ENCODE data around the gene PLPP1.
A peak's percentile ranks its signal among the peaks of the same experiment; 100 is the strongest.

PLPP1 gene

GRCh38 chr5:55441107-55441771, 93.5 kb downstream of the PLPP1 start:
- H3K9ac ChIP-seq (ENCODE audit: low read depth, low read length), result no peak overlapping the region
- H3K27me3 ChIP-seq (ENCODE audit: control insufficient read depth, insufficient read depth, low read length), result no peaks in the 10 kb centered on the region
- H3K9me3 ChIP-seq (replicated peaks; ENCODE audit: low read length), result no peaks in the 10 kb centered on the region
- H3K4me3 ChIP-seq (ENCODE audit: low read length), result no peak overlapping the region
- no peaks in the 10 kb centered on the region for H3K36me3 ChIP-seq (ENCODE audit: insufficient read depth, low read length)
- peaks cover 42% of the 10 kb centered on the region for H3K4me1 ChIP-seq (ENCODE audit: control insufficient read depth, insufficient read depth, low read length)
- H3K4me2 ChIP-seq (ENCODE audit: low read length), result no peak overlapping the region

GRCh38 chr5:55440188-55440646, 94.5 kb downstream of the PLPP1 start:
- peaks cover 42% of the 10 kb centered on the region for H3K4me1 ChIP-seq (ENCODE audit: control insufficient read depth, insufficient read depth, low read length)

GRCh38 chr5:55438998-55439397, 95.8 kb downstream of the PLPP1 start:
- Histone ChIP-seq H3K9me3 (replicated peaks; ENCODE audit: low read length) (no peaks in the 10 kb centered on the region), H3K9ac (ENCODE audit: low read depth, low read length) (peak overlapping the region; percentile 36), H3K4me3 (ENCODE audit: low read length) (no peak overlapping the region), H3K27me3 (ENCODE audit: control insufficient read depth, insufficient read depth, low read length) (no peaks in the 10 kb centered on the region), H3K36me3 (ENCODE audit: insufficient read depth, low read length) (no peaks in the 10 kb centered on the region), H3K4me1 (ENCODE audit: control insufficient read depth, insufficient read depth, low read length) (peaks cover 42% of the 10 kb centered on the region), H3K4me2 (ENCODE audit: low read length) (peak overlapping the region; percentile 29)

More at GRCh38 chr5:55440188-55440646, 94.5 kb downstream of the PLPP1 start:
- H3K9ac ChIP-seq (ENCODE audit: low read depth, low read length), result no peak overlapping the region
- no peaks in the 10 kb centered on the region for H3K36me3 ChIP-seq (ENCODE audit: insufficient read depth, low read length)
- no peaks in the 10 kb centered on the region for H3K9me3 ChIP-seq (replicated peaks; ENCODE audit: low read length)
- no peak overlapping the region for H3K4me2 ChIP-seq (ENCODE audit: low read length)
- no peaks in the 10 kb centered on the region for H3K27me3 ChIP-seq (ENCODE audit: control insufficient read depth, insufficient read depth, low read length)
- no peak overlapping the region for H3K4me3 ChIP-seq (ENCODE audit: low read length)

GRCh38 chr5:55437859-55438206, 96.9 kb downstream of the PLPP1 start:
- H3K27me3 ChIP-seq (ENCODE audit: control insufficient read depth, insufficient read depth, low read length), result no peaks in the 10 kb centered on the region

GRCh38 chr5:55437452-55437851, 97.3 kb downstream of the PLPP1 start:
- peak overlapping the region; percentile 5 for H3K4me3 ChIP-seq (ENCODE audit: low read length)
- H3K9me3 ChIP-seq (replicated peaks; ENCODE audit: low read length), result no peaks in the 10 kb centered on the region
- peaks cover 4% of the 10 kb centered on the region for H3K36me3 ChIP-seq (ENCODE audit: insufficient read depth, low read length)
- peak overlapping the region; percentile 80 for H3K4me2 ChIP-seq (ENCODE audit: low read length)
- H3K9ac ChIP-seq (ENCODE audit: low read depth, low read length), result peak overlapping the region; percentile 37
- H3K4me1 ChIP-seq (ENCODE audit: control insufficient read depth, insufficient read depth, low read length), result peaks cover 42% of the 10 kb centered on the region
- no peaks in the 10 kb centered on the region for H3K27me3 ChIP-seq (ENCODE audit: control insufficient read depth, insufficient read depth, low read length)

More at GRCh38 chr5:55437859-55438206, 96.9 kb downstream of the PLPP1 start:
- peak overlapping the region; percentile 37 for H3K9ac ChIP-seq (ENCODE audit: low read depth, low read length)
- no peaks in the 10 kb centered on the region for H3K9me3 ChIP-seq (replicated peaks; ENCODE audit: low read length)
- peak overlapping the region; percentile 80 for H3K4me2 ChIP-seq (ENCODE audit: low read length)
- peak overlapping the region; percentile 5 for H3K4me3 ChIP-seq (ENCODE audit: low read length)
- peaks cover under 1% of the 10 kb centered on the region for H3K36me3 ChIP-seq (ENCODE audit: insufficient read depth, low read length)
- peaks cover 42% of the 10 kb centered on the region for H3K4me1 ChIP-seq (ENCODE audit: control insufficient read depth, insufficient read depth, low read length)

- Histone ChIP-seq H3K9me3 (replicated peaks; ENCODE audit: low read length) (no peaks in the 10 kb centered on the region), H3K4me3 (ENCODE audit: low read length) (no peak overlapping the region), H3K27me3 (ENCODE audit: control insufficient read depth, insufficient read depth, low read length) (no peaks in the 10 kb centered on the region), H3K9ac (ENCODE audit: low read depth, low read length) (no peak overlapping the region), H3K4me1 (ENCODE audit: control insufficient read depth, insufficient read depth, low read length) (peaks cover 10% of the 10 kb centered on the region), H3K4me2 (ENCODE audit: low read length) (no peak overlapping the region), H3K36me3 (ENCODE audit: insufficient read depth, low read length) (peaks cover 26% of the 10 kb centered on the region)
These were observed 102.2 kb downstream of the PLPP1 start for GRCh38 chr5:55432549-55432948.

- peaks cover 11% of the 10 kb centered on the region for H3K4me1 ChIP-seq (ENCODE audit: control insufficient read depth, insufficient read depth, low read length)
- no peak overlapping the region for H3K4me3 ChIP-seq (ENCODE audit: low read length)
- H3K36me3 ChIP-seq (ENCODE audit: insufficient read depth, low read length), result peaks cover 41% of the 10 kb centered on the region
- no peak overlapping the region for H3K9ac ChIP-seq (ENCODE audit: low read depth, low read length)
- no peaks in the 10 kb centered on the region for H3K27me3 ChIP-seq (ENCODE audit: control insufficient read depth, insufficient read depth, low read length)
- no peaks in the 10 kb centered on the region for H3K9me3 ChIP-seq (replicated peaks; ENCODE audit: low read length)
- H3K4me2 ChIP-seq (ENCODE audit: low read length), result no peak overlapping the region
These were observed 105.0 kb downstream of the PLPP1 start for GRCh38 chr5:55429613-55430253.

- H3K4me2 ChIP-seq (ENCODE audit: low read length), result no peak overlapping the region
- no peaks in the 10 kb centered on the region for H3K9me3 ChIP-seq (replicated peaks; ENCODE audit: low read length)
- H3K9ac ChIP-seq (ENCODE audit: low read depth, low read length), result no peak overlapping the region
- H3K36me3 ChIP-seq (ENCODE audit: insufficient read depth, low read length), result peaks cover 46% of the 10 kb centered on the region
- H3K4me3 ChIP-seq (ENCODE audit: low read length), result no peak overlapping the region
- no peaks in the 10 kb centered on the region for H3K27me3 ChIP-seq (ENCODE audit: control insufficient read depth, insufficient read depth, low read length)
- H3K4me1 ChIP-seq (ENCODE audit: control insufficient read depth, insufficient read depth, low read length), result peaks cover 11% of the 10 kb centered on the region
These were observed 105.5 kb downstream of the PLPP1 start for GRCh38 chr5:55429221-55429612.

- no peaks in the 10 kb centered on the region for H3K9me3 ChIP-seq (replicated peaks; ENCODE audit: low read length)
- H3K4me2 ChIP-seq (ENCODE audit: low read length), result no peak overlapping the region
- peaks cover 11% of the 10 kb centered on the region for H3K4me1 ChIP-seq (ENCODE audit: control insufficient read depth, insufficient read depth, low read length)
- H3K36me3 ChIP-seq (ENCODE audit: insufficient read depth, low read length), result peaks cover 58% of the 10 kb centered on the region
- no peak overlapping the region for H3K9ac ChIP-seq (ENCODE audit: low read depth, low read length)
- H3K27me3 ChIP-seq (ENCODE audit: control insufficient read depth, insufficient read depth, low read length), result no peaks in the 10 kb centered on the region
- H3K4me3 ChIP-seq (ENCODE audit: low read length), result no peak overlapping the region
These were observed 107.6 kb downstream of the PLPP1 start for GRCh38 chr5:55427157-55427556.

GRCh38 chr5:55426455-55426854, 108.3 kb downstream of the PLPP1 start:
- Histone ChIP-seq H3K27me3 (ENCODE audit: control insufficient read depth, insufficient read depth, low read length) (no peaks in the 10 kb centered on the region), H3K4me2 (ENCODE audit: low read length) (no peak overlapping the region), H3K36me3 (ENCODE audit: insufficient read depth, low read length) (peaks cover 59% of the 10 kb centered on the region), H3K4me3 (ENCODE audit: low read length) (no peak overlapping the region), H3K4me1 (ENCODE audit: control insufficient read depth, insufficient read depth, low read length) (peaks cover 11% of the 10 kb centered on the region), H3K9me3 (replicated peaks; ENCODE audit: low read length) (no peaks in the 10 kb centered on the region), H3K9ac (ENCODE audit: low read depth, low read length) (no peak overlapping the region)

- no peaks in the 10 kb centered on the region for H3K9me3 ChIP-seq (replicated peaks; ENCODE audit: low read length)
- H3K4me3 ChIP-seq (ENCODE audit: low read length), result no peak overlapping the region
- H3K36me3 ChIP-seq (ENCODE audit: insufficient read depth, low read length), result peaks cover 51% of the 10 kb centered on the region
- no peak overlapping the region for H3K9ac ChIP-seq (ENCODE audit: low read depth, low read length)
- peaks cover 28% of the 10 kb centered on the region for H3K4me1 ChIP-seq (ENCODE audit: control insufficient read depth, insufficient read depth, low read length)
- H3K4me2 ChIP-seq (ENCODE audit: low read length), result no peak overlapping the region
- H3K27me3 ChIP-seq (ENCODE audit: control insufficient read depth, insufficient read depth, low read length), result no peaks in the 10 kb centered on the region
These were observed 113.7 kb downstream of the PLPP1 start for GRCh38 chr5:55421074-55421529.
